Lung (tissue), 4 donors: ENCODE data around the gene USP6NL. TPM values are rescaled to one million over a fixed set of nuclear protein-coding genes. Genes with fewer than 3 reads are reported as not detected.

ENCODE experiments used
- polyA plus RNA-seq, 2 donors: library from polyadenylated mRNA; stranded (reverse); fragments of 200-250 nt; gene quantifications; one replicate each; pipeline ENCODE4 v1.2.1, GENCODE V29; 2013
- total RNA-seq, 2 donors: library from RNA; depleted of rRNA in 1 of 2; stranded (reverse); fragments of >200 nt in 1 of 2; gene quantifications; one replicate each; pipeline ENCODE4 v1.2.1, GENCODE V29; 2014 to 2021
- donor health status: Bipolar disorder and iron deficiency.
- donor health status: healthy.
- donor health status: DM: yes; HTN: yes; CAD: no.

USP6NL gene
- total and polyA plus RNA-seq, 4 donors: 5.4 to 41.7 (median 13.4) TPM

Other genes with a start within 250 kb of the USP6NL start
- 10 to 100 TPM; 24.9 to 37.9 TPM for gene ECHDC3, start 130.7 kb upstream of the USP6NL start, total RNA-seq
- 10 to 100 TPM; 14.2 to 48.3 TPM for gene ECHDC3, start 130.7 kb upstream of the USP6NL start, polyA plus RNA-seq
- gene PROSER2, start 211.7 kb upstream of the USP6NL start, total RNA-seq: 10 to 100 TPM in 1 of 2 donors, 1 to 10 TPM in 1; 8.2 to 23.9 TPM
- 10 to 100 TPM in 1 of 2 donors, 1 to 10 TPM in 1; 9.0 to 11.6 TPM for gene PROSER2, start 211.7 kb upstream of the USP6NL start, polyA plus RNA-seq